ENCODE results near the gene MUC4. TPM values are rescaled to one million over a fixed set of nuclear protein-coding genes. Genes with fewer than 3 reads are reported as not detected.

Gene MUC4
- total and polyA plus RNA-seq, 9 of the 15 experiments (the other 6 are each of a cell fraction or from before 2014, with no cell fraction given): under 0.01 to 0.21 (median 0.10) TPM; not detected in 4

- TF ChIP-seq MYC (IDR thresholded peaks at IDR 0.05; ENCODE audit: low read depth, low read length) (no peak), MYC (CRISPR knock-in tag; IDR thresholded peaks at IDR 0.05; ENCODE audit: borderline replicate concordance, low read depth) (0 out of 2 replicates have a peak, but pooled peaks have one; percentile 44), FOXM1 (IDR thresholded peaks at IDR 0.05; ENCODE audit: low read depth) (no peak), FOXM1 (CRISPR knock-in tag; IDR thresholded peaks at IDR 0.05; ENCODE audit: low read depth) (no peak), LARP7 (IDR thresholded peaks at IDR 0.05) (no peak), ZFX (CRISPR knock-in tag; IDR thresholded peaks at IDR 0.05) (peak; percentile 55), ZNF644 (tag; IDR thresholded peaks at IDR 0.05; ENCODE audit: low read depth) (0 out of 2 replicates have a peak, but pooled peaks have one; percentile 2), PTRF (tag; IDR thresholded peaks at IDR 0.05) (no peak), GABPA (tag; conservative IDR thresholded peaks at IDR 0.05; ENCODE audit: low read depth) (no peak)
These were observed 96.0 kb downstream of the MUC4 start (continued) for GRCh38 chr3:195715583-195716266.

- Histone ChIP-seq H3K9me3 (replicated peaks; ENCODE audit: control insufficient read depth, insufficient read depth, low read depth, low read length) (no peaks in the 10 kb centered on the region), H3K27ac (ENCODE audit: extremely low read depth, low read depth, low read length) (no peak overlapping the region), H3K36me3 (ENCODE audit: control insufficient read depth, insufficient read depth, low read length) (no peaks in the 10 kb centered on the region), H3K4me2 (ENCODE audit: insufficient read depth, low read length) (no peak overlapping the region), H3K9ac (ENCODE audit: insufficient read depth in 1 of 2, low read depth in 2 of 2, low read length in 2 of 2) (no peak overlapping the region), H3K27me3 (ENCODE audit: control insufficient read depth in 2 of 2, insufficient read depth in 2 of 2, low read length in 2 of 2) (peaks cover 23 to 25% of the 10 kb centered on the region in 2 experiments), H3K79me2 (ENCODE audit: control insufficient read depth, insufficient read depth, low read length) (no peaks in the 10 kb centered on the region), H3K4me3 (no peak overlapping the region), H3K9me1 (ENCODE audit: control insufficient read depth, insufficient read depth, low read length) (no peaks in the 10 kb centered on the region), H4K20me1 (replicated peaks; ENCODE audit: control insufficient read depth, insufficient read depth, low read length) (no peaks in the 10 kb centered on the region; the same call in 1 of the 2 replicates), H2AFZ (ENCODE audit: low read depth, low read length) (no peak overlapping the region), H3K4me1 (replicated peaks in 1 of 2; ENCODE audit: control insufficient read depth in 2 of 2, insufficient read depth in 2 of 2, low read length in 2 of 2) (peaks cover 0 to 5% of the 10 kb centered on the region in 2 experiments; a peak in 3 of 5 replicates)
- in situ Hi-C loops (cut with MboI): loop anchor here (5.0 to 25.0 kb wide), 3 partner anchors 98 to 797 kb away; partner anchors contain the start of genes RNF168, SLC51A, SMCO1 and ZDHHC19
- peak; percentile 19 for ATAC-seq
- FAIRE-seq: no peak
- WGBS (ENCODE audit: insufficient coverage, low coverage, missing lambda C conversion rate): 8% methylated on average over 4 of the region's 4 CpGs
- DNase-seq (ENCODE audit: extremely low read depth in 1 of 4, low spot score in 3 of 4): peak in 2 of 4 experiments; percentile 29 to 38
- ChIA-PET POLR2A (interaction anchor here (0.6 to 1.5 kb wide), 4 partner anchors 11 to 1820 kb away, joined by 3 to 6 read pairs (median 4); no protein-coding TSS in a partner anchor), CTCF (ENCODE audit: low intra/inter-chr PET ratio) (interaction anchor here (0.6 kb wide), 1 partner anchor 15 kb away, joined by 3 read pairs; no protein-coding TSS in a partner anchor)
- intact Hi-C loops (cut with micrococcal nuclease): loop anchor here (10.0 kb wide), 2 partner anchors 170 to 480 kb away; partner anchors contain the start of gene PPP1R2
- BruUV-seq (replicated peaks): no TSS peak
- TF ChIP-seq CUX1 (CRISPR knock-in tag; IDR thresholded peaks at IDR 0.05) (no peak), ZNF408 (CRISPR knock-in tag; IDR thresholded peaks at IDR 0.05; ENCODE audit: low read depth) (no peak), ATF7 (IDR thresholded peaks at IDR 0.05) (no peak), ZNF764 (CRISPR knock-in tag; IDR thresholded peaks at IDR 0.05; ENCODE audit: low read depth) (no peak), ATF3 (IDR thresholded peaks at IDR 0.05) (no peak), ATF3 (CRISPR knock-in tag; conservative IDR thresholded peaks at IDR 0.05) (no peak)
These were observed 96.6 kb downstream of the MUC4 start for GRCh38 chr3:195715134-195715533.

All from K562 (cell line).